Esophagus squamous epithelium (tissue), 5 donors: ENCODE measurements around the gene ZNF714. TPM values are rescaled to one million over a fixed set of nuclear protein-coding genes. Genes with fewer than 3 reads are reported as not detected.

ENCODE experiments used
- DNase-seq: peaks from one replicate; lab custom pipeline; 2025; lab: John Stamatoyannopoulos, UW
- H3K27ac ChIP-seq, 4 donors: fragments of 200-600 bp; sonication (generic); one replicate each; pipeline ENCODE4 v1.5.1; 2016 to 2019; ENCODE audit warnings: mild to moderate bottlenecking in 1 of 4
- H3K27me3 ChIP-seq, 4 donors: fragments of 200-600 bp; sonication (generic); 1 replicate in 3 of 4; 2 replicates in 1 of 4; pipeline versions ENCODE4 v1.5.1 to v1.6.0; 2017 to 2021; ENCODE audit warnings: antibody characterized with exemption in 1 of 4
- H3K36me3 ChIP-seq, 3 donors: fragments of 200-600 bp; sonication (generic); one replicate each; pipeline ENCODE4 v1.5.1; 2016 to 2019
- H3K4me1 ChIP-seq, 3 donors: fragments of 200-600 bp; sonication (generic); one replicate each; pipeline ENCODE4 v1.5.1; 2017 to 2019
- H3K4me3 ChIP-seq, 4 donors: fragments of 200-600 bp; sonication (generic); 1 replicate in 3 of 4; 2 replicates in 1 of 4; pipeline ENCODE4 v1.5.1; 2016 to 2019; ENCODE audit warnings: mild to moderate bottlenecking in 2 of 4, moderate library complexity in 1 of 4
- H3K9me3 ChIP-seq, 3 donors: fragments of 200-600 bp; sonication (generic); one replicate each; pipeline ENCODE4 v1.5.1; 2016 to 2019
- POLR2A ChIP-seq, 4 donors: fragments of 450-650 bp; IDR thresholded peaks; one replicate each; pipeline ENCODE4 v1.6.1; 2017; ENCODE audit warnings: antibody characterized with exemption in 4 of 4, mild to moderate bottlenecking in 4 of 4, moderate library complexity in 3 of 4
- WGBS, 2 donors: methylation state at CpG; one replicate each; pipeline ENCODE4 v1.1.5; 2018; 5-methylcytosine and 5-hydroxymethylcytosine counted together
- intact Hi-C: fragments of 100-400 bp; cut with DNase I; formaldehyde crosslinking; loops from one replicate; pipeline ENCODE4 v1.15.0; 2022
- total RNA-seq, 4 donors: library from RNA; depleted of rRNA; stranded (reverse); fragments of >200 nt; gene quantifications; one replicate each; pipeline ENCODE4 v1.1.0, GENCODE V29; 2016
- TF ChIP-seq, protein P1 (sequence below), 6 experiments: fragments of 450-650 bp in 4 of 6; fragments of 200-600 bp in 2 of 6; sonication (generic) in 2 of 6; IDR thresholded peaks; one replicate each; pipeline ENCODE4 v1.5.1; 2016 to 2019; ENCODE audit warnings: antibody characterized with exemption in 6 of 6, mild to moderate bottlenecking in 4 of 6, moderate library complexity in 4 of 6
- donor health status: DM: yes; HTN: yes; CAD: no.

Gene ZNF714
- total RNA-seq, result 10 to 100 TPM in 2 of 4 donors, 1 to 10 TPM in 2; 5.4 to 14.9 (median 10.0) TPM

DNA sequence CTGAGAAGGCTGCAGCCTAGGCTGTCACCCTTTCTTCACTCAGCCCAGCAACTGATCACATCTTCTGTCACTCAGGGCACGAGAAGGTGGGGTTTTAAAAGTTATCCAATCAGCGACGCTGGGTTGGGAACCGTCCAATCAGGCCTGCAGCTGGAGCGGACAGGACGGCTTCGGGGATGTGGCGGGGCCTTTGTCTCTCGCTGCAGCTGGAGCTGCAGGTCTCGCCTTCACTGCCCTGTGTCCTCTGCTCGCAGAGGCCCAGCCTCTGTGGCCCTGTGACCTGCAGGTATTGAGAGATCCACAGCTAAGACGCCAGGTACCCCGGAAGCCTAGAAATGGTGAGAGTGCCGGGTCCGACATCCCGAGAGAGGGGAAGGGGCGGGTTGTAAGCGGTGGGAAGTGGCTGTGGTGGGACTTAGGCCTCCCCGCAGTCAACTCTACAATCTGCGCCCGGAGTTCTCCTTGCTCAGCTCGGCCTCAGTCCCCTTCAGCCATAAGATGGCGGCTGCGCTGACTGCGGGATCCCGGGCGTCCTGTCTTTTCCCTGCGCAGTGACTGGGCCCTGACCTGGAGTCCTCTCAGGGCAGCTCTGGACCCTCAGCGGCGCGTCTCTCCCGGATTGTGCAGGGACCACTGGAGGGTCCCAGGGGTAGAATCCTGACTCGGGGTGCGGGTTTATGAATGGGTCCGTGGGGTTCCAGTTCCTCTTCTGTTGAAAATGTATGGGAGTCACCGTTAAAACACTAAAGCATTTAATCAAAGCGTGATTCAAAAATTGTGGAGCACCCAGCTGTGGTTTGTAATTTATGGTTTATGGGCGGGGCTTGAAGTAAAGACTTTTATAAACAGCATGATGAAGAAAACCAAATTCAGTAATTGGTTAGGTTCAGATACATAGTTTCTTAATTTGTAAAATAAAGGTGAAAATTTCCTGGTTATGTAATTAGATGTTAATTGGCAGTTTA is at the start of gene ZNF714:
TSS of gene ZNF714 (plus strand) at position 193 of the 965 bp plus-strand sequence. CDS start 16,066 bp downstream, outside the sequence.
- 0 to 42% methylated on average over 3 to 4 of the region's 38 CpGs for WGBS, 2 donors
- peak in 2 of 4 donors; percentile 52 to 58 for TF ChIP-seq POLR2A (IDR thresholded peaks at IDR 0.05)
- TF ChIP-seq, protein P1, sequence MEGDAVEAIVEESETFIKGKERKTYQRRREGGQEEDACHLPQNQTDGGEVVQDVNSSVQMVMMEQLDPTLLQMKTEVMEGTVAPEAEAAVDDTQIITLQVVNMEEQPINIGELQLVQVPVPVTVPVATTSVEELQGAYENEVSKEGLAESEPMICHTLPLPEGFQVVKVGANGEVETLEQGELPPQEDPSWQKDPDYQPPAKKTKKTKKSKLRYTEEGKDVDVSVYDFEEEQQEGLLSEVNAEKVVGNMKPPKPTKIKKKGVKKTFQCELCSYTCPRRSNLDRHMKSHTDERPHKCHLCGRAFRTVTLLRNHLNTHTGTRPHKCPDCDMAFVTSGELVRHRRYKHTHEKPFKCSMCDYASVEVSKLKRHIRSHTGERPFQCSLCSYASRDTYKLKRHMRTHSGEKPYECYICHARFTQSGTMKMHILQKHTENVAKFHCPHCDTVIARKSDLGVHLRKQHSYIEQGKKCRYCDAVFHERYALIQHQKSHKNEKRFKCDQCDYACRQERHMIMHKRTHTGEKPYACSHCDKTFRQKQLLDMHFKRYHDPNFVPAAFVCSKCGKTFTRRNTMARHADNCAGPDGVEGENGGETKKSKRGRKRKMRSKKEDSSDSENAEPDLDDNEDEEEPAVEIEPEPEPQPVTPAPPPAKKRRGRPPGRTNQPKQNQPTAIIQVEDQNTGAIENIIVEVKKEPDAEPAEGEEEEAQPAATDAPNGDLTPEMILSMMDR (IDR thresholded peaks at IDR 0.05), result no peak
- Histone ChIP-seq H3K27ac (peak within 1 kb of the TSS; percentile 32 to 87 (median 86)), H3K36me3 (peaks cover 0 to 13% (median 0%) of the 10 kb centered on the region in 3 donors), H3K4me1 (peaks cover 0 to 39% (median 0%) of the 10 kb centered on the region in 3 donors), H3K27me3 (no peaks in the 10 kb centered on the region), H3K4me3 (peak within 1 kb of the TSS; percentile 59 to 69 (median 68)), H3K9me3 (no peaks in the 10 kb centered on the region)
- peak; percentile 64 for DNase-seq
- intact Hi-C loops, result no loop called here

DNA sequence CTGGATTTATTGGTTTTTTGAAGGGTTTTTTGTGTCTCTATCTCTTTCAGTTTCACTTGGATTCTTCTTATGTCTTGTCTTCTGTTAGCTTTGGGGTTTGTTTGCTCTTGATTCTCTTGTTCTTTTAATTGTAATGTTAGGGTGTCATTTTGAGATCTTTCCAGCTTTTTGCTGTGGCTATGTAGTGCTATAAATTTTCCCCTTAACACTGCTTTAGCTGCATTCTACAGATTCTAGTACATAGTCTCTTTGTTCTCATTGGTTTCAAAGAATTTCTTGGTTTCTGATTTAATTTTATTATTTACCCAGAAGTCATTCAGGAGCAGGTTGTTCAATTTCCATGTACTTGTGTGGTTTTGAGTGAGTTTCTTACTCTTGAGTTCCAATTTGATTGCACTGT is 37.0 kb upstream of the ZNF714 start:
- Histone ChIP-seq H3K4me1 (no peaks in the 10 kb centered on the region), H3K36me3 (peaks cover 0 to 95% (median 0%) of the 10 kb centered on the region in 3 donors), H3K4me3 (no peak overlapping the region), H3K27ac (no peak overlapping the region), H3K27me3 (no peaks in the 10 kb centered on the region), H3K9me3 (peaks cover 0 to 62% (median 10%) of the 10 kb centered on the region in 3 donors)
- intact Hi-C loops, result no loop called here
- DNase-seq, result no peak
- TF ChIP-seq POLR2A (IDR thresholded peaks at IDR 0.05), result no peak
- TF ChIP-seq, protein P1 (IDR thresholded peaks at IDR 0.05), result no peak

DNA sequence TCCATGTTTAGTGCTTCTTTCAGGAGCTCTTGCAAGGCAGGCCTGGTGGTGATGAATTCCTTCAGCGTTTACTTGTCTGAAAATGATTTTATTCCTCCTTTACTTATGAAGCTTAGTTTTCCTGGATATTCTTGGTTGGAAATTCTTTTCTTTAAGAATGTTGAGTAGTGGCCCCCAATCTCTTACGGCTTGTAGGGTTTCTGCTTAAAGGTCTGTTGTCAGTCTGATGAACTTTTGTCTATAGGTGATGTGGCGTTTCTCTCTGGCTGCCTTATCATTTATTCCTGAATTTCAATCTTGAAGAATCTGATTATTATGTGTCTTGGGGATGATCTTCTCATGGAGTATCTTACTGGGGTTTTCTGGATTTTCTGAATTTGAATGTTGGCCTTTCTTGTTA is 35.5 kb upstream of the ZNF714 start:
- Histone ChIP-seq H3K9me3 (peaks cover 0 to 66% (median 10%) of the 10 kb centered on the region in 3 donors), H3K27me3 (no peaks in the 10 kb centered on the region), H3K36me3 (peaks cover 0 to 95% (median 1%) of the 10 kb centered on the region in 3 donors), H3K4me1 (no peaks in the 10 kb centered on the region), H3K4me3 (no peak overlapping the region), H3K27ac (peak overlapping the region in 1 of 4 donors; percentile 34)
- WGBS, 2 donors, result 97 to 98% methylated on average over 3 of the region's 3 CpGs
- intact Hi-C loops, result no loop called here
- no peak for TF ChIP-seq POLR2A (IDR thresholded peaks at IDR 0.05)
- TF ChIP-seq, protein P1 (IDR thresholded peaks at IDR 0.05), result no peak
- DNase-seq, result no peak

DNA sequence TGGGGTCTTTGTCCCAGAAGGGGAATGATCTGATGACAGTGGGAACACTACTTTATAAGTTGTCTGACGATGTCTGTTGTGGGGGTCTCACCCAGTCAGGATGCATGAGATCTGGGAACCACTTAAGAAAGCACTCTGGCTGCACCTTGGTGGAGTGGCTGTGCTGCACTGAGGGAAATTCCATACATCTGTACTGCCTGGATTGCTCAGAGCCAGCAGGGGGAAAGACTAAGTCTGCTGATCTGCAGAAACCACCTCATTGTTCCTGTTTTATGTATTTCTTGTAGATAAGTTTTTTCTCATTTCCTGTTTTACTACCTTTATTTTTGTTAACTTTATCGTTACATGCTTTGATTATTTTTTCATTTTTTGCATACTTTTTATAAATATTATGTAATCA is 34.3 kb upstream of the ZNF714 start:
- Histone ChIP-seq H3K27ac (no peak overlapping the region), H3K9me3 (peaks cover 0 to 56% (median 10%) of the 10 kb centered on the region in 3 donors), H3K4me1 (no peaks in the 10 kb centered on the region), H3K36me3 (peaks cover 1 to 95% (median 5%) of the 10 kb centered on the region in 3 donors), H3K4me3 (no peak overlapping the region), H3K27me3 (no peaks in the 10 kb centered on the region)
- intact Hi-C loops, result no loop called here
- 71 to 95% methylated on average over 1 to 2 of the region's 2 CpGs for WGBS, 2 donors
- no peak for TF ChIP-seq POLR2A (IDR thresholded peaks at IDR 0.05)
- TF ChIP-seq, protein P1 (IDR thresholded peaks at IDR 0.05), result no peak
- DNase-seq, result no peak

DNA sequence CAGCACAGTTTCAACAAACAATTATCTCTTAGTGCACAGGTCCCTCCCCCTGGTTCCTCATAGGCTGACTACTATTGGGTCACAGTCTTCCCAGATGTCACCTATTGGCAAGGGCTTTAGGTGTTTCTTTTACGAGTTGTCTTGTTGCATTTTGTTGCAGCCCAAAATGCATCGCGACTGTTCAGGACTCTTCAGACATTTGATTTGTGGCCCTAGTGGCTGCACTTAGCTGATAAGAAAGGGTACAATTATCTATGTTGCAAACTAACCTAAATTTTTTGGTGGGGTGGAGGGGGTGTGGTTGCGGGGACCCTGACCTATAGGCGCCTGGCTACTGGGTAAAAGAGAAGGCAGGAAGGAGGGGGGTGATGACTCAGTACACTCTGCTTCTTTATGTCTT is 29.1 kb upstream of the ZNF714 start:
- WGBS, 2 donors, result 94 to 99% methylated on average over 5 of the region's 5 CpGs
- H3K9me3 ChIP-seq, result peaks cover 0 to 70% (median 20%) of the 10 kb centered on the region in 3 donors
- H3K27ac ChIP-seq, result no peak overlapping the region
- H3K27me3 ChIP-seq, result no peaks in the 10 kb centered on the region
- no peak for DNase-seq
- intact Hi-C loops, result no loop called here
- H3K36me3 ChIP-seq, result peaks cover 11 to 95% (median 22%) of the 10 kb centered on the region in 3 donors
- no peak for TF ChIP-seq POLR2A (IDR thresholded peaks at IDR 0.05)
- TF ChIP-seq, protein P1 (IDR thresholded peaks at IDR 0.05), result no peak
- no peak overlapping the region for H3K4me3 ChIP-seq
- H3K4me1 ChIP-seq, result no peaks in the 10 kb centered on the region
